HG03571 (cell line): ENCODE results near the gene BTD.

Source experiments
- ATAC-seq: cut with Tn5 transposase; IDR thresholded peaks from one replicate; pipeline ENCODE4 v1.9.1; 2021; ENCODE audit not compliant: unreplicated experiment

BTD gene, protein sequence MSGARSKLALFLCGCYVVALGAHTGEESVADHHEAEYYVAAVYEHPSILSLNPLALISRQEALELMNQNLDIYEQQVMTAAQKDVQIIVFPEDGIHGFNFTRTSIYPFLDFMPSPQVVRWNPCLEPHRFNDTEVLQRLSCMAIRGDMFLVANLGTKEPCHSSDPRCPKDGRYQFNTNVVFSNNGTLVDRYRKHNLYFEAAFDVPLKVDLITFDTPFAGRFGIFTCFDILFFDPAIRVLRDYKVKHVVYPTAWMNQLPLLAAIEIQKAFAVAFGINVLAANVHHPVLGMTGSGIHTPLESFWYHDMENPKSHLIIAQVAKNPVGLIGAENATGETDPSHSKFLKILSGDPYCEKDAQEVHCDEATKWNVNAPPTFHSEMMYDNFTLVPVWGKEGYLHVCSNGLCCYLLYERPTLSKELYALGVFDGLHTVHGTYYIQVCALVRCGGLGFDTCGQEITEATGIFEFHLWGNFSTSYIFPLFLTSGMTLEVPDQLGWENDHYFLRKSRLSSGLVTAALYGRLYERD

DNA sequence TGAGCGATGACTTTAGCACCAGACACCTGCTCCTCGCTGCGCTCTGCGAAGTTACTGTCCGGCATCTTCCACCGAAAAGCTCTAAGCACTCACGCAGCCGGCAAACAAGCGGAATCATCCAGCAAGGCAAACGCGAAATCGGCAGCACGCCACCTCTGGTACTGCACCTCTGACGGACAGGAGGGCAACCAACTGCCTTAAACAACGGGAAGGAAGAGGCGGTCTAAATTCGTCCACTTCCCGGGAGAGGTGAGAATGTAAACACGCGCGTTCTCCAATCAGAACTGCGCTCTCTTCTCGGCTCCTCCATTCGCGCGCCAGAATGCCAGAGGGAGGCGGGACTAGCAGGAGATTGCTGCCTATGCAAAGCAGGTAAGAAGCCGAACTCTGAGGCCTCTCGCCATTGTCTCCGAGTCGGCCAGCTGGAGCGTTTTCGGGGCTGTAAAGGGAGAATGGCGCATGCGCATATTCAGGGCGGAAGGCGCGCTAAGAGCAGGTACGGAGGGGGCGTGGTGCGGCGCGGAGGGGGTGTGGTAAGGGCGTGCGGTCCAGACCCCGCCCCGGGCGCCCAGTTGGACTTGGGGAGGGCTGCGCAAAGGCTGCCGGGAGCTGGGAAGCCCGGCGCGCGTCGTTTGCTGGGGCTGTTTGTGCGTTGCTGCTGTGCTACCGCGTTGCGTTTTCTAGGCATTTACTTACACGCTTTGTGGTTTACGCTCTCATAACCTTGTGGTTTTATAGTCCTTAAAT is at the start of gene BTD, which contains the start of gene HACL1:
TSS of gene BTD (plus strand) at position 347 of the 747 bp plus-strand sequence. CDS start 33,695 bp downstream, outside the sequence.
TSS of gene HACL1 (minus strand) at position 171 of the 747 bp plus-strand sequence. CDS start at position 65, 106 bp downstream.
- peak; percentile 93 for ATAC-seq

DNA sequence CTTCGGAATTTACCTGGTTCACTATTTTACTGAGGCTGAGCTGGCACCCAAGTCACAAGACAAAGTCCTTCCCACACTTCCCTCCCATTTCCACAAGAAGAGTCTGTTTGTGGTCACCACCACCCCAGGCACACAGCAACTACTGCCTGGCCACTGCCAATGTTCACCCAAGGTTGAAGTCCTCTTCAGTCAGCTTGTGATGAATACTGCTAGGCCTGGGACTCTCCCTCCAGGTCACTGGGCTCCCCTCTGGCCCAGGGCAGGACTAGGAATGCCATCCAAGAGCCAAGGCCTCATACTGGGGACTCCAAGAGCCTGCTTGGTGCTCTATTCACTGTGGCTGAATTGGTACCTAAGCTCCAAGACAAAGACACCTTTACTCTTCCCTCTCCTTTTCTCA is 49.6 kb upstream of the BTD start:
- ATAC-seq, result no peak

DNA sequence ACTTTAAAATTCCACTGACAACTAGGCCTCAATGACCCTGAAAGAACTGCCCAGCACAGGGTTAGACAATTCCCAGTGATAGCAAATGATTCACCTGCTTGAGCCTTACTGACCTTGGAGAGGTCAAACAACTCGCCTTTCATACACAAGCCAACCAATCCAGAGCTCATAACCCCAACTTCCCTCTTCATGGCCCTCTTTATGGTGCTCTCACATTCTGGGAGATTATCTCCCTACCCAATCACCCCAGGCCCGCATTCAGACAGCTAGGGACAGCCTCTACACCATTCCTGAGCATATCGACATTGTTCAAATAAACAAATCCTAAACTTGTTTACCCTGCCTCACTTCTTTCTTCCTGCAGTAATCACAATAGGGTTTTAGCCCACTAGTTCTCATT is 47.8 kb upstream of the BTD start:
- no peak for ATAC-seq

DNA sequence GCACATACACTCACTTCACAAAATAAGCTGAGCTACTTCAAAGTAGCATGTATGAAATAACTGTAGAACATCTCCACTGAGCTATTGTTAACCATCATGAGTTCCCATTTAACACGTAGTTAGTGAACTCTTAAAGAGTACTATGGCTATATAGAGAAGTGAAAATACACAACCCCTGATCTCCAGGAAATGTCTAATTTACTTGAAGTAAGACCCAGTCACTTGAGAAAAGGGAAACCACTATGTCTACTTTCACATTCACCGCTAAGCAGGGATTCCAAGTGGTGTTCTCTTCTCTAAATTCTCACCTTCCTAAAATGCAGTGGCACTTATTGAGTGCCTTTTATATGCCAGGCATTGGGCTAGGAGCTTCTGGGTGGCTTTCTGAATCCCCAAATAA is 45.0 kb upstream of the BTD start:
- ATAC-seq, result peak; percentile 91

DNA sequence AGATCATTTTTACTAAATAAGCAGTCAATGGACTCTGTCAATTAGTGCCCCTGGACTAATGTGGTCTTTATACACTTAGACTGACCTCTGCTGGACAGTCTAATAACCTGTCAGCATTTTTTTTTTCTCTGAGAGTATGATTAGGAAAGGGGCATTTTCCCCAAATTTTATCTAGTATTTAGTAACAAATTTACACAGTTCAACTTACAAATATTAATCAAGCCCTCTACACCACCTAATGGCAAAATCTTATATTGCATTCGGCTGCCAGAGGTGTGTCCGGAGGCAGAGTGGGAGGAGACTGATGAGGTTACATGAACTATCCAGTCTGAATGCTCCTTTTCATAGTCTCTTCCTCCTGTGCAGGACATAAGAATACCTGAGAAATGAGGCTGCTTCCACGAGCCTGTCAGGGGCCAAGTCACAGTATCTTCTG is 44.0 kb upstream of the BTD start:
- ATAC-seq, result peak; percentile 58

DNA sequence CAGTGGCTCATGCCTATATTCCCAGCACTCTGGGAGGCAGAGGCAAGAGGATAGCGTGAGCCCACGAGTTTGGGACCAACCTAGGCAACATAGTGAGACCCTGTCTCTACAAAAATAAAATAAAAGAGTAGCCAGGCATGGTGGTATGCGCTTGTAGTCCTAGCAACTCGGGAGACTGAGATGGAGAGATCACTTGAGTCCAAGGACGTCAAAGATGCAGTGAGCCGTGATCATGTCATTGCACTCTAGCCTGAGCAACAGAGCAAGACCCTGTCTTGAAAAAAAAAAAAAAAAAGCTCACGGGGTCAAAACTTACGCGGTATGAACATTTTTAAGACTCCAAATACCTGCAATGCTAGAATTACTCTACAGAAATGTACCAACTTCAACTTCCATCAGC is 43.0 kb upstream of the BTD start:
- no peak for ATAC-seq

DNA sequence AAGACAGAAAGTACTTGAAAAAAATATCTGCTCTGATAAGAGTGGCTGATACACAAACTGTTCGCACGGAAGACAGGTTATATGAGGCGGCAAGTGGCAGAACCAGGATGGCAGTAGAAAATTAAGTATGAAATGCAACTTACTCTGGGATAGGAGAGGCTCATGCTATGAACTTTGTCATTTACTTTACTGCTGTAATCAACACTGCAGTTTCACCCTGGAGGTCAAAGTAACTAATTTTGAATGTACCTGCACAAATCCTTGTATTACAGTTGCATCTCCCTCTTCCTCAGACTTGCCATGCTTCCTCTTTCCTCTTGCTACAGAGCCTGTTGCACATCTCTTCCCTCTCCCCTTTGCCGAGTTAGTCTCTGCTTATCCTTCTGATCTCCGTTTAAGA is 39.0 kb upstream of the BTD start:
- no peak for ATAC-seq

DNA sequence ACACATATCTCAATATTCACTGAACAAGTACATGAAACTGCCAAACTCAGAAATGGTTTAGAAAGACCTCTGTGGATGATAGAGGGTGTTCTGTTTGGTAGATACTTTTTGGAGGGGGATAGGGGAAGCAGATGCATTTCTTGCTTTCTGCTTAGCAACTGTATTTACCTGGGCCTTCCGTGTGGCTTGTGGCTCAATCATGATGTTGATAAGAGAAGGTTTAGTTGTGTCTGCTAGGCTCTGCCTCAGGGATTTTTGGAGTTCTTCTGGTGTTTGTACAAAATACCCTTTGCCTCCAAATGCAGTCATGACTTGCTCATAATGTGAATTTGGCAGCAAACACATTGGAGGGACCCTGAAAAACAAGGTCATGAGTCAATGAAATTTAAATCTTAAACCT is 38.4 kb upstream of the BTD start:
- no peak for ATAC-seq

DNA sequence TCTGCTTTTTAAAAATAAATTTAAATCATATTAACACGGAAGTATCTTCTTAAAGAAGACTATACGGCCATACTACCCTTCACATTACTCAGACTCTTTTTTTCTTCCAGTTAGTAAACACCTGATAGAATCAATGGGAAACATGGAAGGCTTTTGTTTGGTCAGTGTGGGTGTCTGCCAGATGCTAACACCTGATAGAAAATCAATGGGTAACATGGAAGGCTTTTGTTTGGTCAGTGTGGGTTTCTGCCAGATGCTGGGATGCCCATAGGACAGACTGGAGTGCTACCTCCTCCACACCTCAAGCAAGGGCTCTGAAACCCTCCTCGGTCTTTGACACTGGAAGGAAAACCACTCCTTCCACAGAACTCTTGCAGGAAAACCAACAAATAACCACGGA is 29.4 kb upstream of the BTD start:
- no peak for ATAC-seq

DNA sequence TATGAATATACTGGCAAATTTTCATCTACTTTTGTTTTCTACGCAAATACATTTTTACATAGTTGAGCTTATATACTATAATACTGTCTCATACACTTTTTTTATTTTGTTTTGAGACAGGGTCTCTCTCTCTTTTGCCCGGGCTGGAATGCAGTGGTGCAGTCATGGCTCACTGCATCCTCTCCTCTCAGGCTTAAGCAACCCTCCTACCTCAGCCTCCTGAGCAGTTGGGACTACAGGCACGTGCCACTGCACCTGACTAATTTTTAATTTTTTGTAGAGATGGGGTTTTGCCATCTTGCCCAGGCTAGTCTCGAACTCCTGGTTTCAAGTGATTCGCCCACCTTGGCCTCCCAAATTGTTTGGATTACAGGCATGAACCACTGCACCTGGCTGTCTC is 26.1 kb upstream of the BTD start:
- no peak for ATAC-seq

DNA sequence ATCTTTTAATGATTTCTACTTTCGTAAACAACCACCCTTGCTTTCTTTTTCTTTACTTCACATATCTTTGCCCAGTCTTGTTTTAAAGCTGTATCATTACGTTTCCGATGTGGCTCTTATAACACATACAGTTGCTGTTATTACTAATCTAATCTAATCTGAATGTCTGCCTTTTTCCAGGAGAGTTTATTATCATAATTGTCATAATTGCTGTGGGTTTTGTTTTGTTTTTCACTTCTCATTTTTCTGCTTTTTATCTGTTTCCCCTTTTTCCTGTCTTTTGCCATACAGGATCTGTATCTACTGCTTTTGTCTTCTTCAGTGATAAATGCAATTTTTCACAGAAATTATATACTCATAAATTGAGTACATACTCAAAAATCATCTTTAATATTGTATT is 25.1 kb upstream of the BTD start:
- no peak for ATAC-seq

DNA sequence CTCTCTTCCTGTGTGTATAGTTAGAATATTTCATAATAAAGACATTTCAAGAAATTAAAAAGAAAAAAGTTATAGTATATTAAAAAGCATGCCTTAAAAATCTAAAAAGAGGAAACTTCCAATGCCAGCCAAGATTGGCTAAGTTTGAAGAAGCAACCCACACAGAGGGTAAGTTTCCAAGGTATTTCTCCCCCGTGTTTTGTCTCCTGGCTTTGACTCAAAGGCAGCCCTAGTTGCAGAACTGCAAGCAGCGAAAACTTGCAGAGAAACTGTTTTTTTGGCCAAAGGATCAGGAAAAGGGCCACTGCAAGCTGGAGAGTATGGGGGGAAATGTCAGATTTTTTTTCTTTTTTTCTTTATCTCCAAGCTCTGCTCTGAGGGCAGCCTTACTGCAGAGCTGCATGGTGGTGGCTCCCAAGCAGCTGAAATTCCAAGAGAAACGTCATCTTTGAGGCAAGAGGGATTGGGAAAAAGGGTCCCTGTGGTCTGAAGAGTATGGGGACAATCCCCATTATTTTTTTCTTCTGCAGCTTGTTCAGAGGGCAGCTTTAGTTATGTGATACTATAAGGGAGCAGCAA is 23.2 kb upstream of the BTD start:
- no peak for ATAC-seq

DNA sequence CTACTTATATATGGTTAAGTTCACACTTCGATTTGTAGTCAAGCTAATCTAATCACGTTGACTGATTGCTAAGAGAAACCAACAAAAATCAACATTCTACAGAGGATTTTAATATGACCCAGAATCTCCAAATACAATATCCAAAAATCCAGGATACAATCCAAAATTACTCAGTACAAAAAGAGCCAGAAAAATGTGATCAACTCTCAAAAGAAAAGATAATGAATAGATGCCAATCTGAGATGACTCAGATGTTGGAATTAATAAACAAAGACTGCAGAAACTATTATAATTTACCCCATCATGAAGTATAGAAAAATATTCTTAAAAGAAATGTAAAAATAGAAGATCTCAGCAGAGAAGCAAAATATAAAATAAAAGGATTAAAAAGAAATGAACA is 22.5 kb upstream of the BTD start:
- ATAC-seq, result no peak

DNA sequence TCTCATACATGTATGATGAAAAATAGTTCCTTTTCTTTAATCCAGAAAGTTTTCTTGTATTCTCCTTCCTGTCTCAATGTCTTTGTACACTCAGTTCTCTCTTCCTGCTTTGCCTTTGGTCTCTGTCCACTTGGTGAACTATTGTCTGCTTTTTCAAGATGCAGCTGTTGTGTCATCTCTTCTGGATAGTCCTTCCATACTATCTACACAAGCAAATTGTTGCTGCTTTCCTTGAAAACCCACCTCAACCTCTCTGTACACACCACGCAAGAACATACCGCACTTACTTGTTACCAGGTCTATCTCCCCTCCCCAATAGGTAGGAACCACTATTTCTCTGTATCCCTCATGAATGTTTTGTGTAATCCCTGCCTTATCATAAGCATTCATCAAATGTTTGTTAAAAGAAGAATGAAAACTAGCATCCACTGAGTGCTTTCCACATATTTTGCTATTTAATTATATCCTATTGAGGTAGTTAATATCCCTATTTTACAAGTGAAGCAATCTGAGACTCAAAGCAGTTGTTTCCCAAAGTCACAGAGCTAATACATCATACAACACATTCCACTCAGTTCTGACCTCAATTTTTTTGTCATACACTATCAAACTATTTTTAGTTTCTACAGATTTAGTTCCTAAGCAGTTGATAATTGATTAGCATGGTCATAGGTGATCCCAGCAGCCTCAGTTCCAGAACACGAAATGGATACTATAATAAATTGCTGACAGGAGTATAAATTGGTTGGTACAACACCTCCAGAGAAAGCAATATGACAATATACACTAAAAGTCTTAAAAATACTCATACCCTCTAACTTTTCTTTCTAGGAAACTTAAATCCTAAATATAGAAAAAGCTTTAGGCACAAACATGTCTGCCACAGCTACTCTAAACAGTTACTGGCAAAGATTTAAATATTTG is 19.8 kb upstream of the BTD start:
- ATAC-seq, result no peak

DNA sequence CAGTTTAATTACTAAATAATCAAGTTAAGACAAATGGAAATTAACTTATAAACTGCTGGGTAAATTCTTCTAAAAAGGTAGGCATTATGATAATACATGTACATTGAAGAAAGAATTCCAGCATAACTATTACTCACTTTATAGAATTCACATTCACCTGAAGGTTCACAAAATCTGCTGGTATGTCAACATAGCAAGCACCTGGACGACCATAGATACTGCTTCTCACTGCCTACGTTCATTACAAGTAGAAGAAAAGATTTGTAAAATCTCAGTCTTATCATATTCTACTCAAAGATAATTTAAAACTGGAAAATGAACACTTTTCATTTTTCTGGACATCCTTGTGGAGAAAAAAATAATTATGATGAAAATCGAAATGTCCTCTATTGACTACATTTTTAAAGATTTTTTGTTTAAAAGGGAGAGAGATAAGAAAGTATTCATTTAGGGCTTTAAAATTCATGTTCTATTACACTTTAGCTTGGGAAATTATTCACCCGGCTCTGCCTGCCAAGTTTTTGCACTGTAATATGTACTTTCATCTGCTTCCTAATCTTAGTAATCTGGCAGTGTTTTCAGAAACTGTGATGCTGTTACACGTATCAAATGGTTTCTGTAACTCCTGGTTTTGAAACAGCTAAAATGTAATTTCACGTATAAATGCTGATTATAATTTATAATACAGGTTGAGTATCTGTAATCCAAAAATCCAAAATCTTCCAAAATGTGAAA is 16.3 kb upstream of the BTD start:
- ATAC-seq, result no peak

DNA sequence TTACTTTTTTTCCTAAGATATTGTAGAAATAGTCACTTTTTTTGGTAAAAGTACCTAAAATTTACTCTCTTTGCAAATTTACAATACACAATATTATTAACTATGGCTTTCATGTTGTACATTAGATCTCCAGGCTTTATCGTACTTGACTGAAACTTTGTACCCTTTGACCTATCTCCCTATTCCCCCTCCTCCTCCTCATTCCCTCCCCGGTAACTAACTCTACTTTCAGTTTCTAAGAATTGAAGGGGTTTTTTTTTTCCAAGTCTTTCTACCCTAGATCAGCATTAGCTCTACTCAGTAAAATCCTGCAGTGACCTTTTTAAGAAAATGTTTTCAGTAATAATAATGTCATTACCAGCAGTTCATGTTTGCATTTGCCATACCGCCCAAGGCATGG is 10.3 kb upstream of the BTD start:
- no peak for ATAC-seq

DNA sequence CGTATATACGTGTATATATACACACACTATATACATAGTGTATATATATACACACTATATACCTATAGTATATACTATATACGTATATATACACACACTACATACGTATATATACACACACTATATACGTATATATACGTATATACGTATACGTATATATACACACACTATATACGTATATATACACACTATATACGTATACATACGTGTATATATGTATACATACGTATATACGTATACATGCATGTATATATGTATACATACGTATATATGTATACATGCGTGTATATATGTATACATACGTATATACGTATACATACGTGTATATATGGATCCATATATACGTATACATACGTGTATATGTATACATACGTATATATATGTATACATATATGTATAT is 9.6 kb upstream of the BTD start:
- no peak for ATAC-seq

DNA sequence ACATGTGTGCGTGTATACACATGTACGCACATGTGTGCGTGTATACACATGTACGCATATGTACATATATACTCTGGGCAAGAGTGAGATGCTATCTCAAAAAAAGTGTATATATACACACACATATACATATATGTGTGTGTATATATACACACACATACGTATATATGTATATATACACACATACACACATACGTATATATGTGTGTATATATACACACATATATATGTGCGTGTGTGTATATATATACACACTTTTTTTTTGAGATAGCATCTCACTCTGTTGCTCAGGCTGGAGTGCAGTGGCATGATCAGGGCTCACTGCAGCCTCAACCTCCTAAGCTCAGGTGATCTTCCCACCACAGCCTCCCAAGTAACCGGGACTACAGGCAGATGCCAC is 8.6 kb upstream of the BTD start:
- ATAC-seq, result no peak

DNA sequence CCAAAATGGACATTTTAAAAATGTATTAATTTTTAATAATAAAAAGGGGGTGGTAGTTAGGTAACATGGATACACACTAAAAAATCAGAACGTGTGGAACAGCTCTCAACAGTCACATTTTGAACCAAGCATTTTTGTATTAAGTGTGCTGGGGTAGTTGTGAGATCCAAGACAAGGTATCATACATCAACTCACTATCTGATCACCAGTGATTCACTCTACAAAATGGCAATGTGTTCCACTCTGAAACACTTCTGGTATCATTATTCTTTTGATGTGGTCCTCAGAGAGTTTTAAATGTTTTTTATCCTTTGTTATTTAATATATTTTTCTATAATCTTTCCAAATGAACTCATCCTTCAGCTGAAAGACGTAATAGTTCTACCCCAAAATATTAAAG is 5.6 kb upstream of the BTD start:
- ATAC-seq, result no peak

DNA sequence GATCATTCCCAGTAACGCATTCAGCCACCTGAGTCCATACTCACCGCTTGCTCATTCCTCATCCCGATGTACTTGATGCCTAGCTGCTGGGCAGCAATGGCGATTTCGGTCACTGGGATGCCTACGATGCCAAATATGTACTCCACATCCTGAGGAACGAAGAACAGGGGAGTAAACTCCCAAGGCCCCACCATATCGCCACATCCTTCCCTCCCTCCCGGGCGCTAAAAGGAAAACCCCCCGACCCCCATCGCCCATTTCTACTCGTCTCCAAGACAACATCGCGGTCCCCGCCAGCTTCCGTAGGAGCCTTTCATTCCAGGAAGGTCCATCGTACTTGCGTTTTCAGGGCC is 523 bp upstream of the BTD start:
- ATAC-seq, result peak; percentile 8
